MM.1S (cell line): ENCODE results near the gene GATAD2A.

Experiments used
- CTCF ChIP-seq: fragments of 300-600 bp; sonication (generic); IDR thresholded peaks from 2 replicates; pipeline ENCODE4 v1.5.1; 2016; ENCODE audit warnings: antibody characterized with exemption, low read length, mixed read lengths
- EZH2 ChIP-seq: fragments of 300-600 bp; sonication (generic); optimal IDR thresholded peaks from 2 replicates; pipeline ENCODE3; 2017; ENCODE audit warnings: low read depth, mild to moderate bottlenecking, antibody characterized with exemption, low read length, mixed read lengths
- EZH2phosphoT487 ChIP-seq: fragments of 300-600 bp; sonication (generic); IDR thresholded peaks from 2 replicates; pipeline ENCODE4 v1.6.1; 2018; ENCODE audit warnings: antibody characterized with exemption, low read length

- TF ChIP-seq CTCF, result no peak
- TF ChIP-seq EZH2, result no peak
- TF ChIP-seq EZH2phosphoT487, result no peak
Observed at GRCh38 chr19:19547674-19548336, 142.3 kb downstream of the GATAD2A start.
